ENCODE results near the gene FBXO21. TPM values are rescaled to one million over a fixed set of nuclear protein-coding genes. Genes with fewer than 3 reads are reported as not detected.
"Not testable (repeated sequence)": the region's sequence is repeated elsewhere in the genome, so short reads cannot be mapped to it uniquely, and the experiment has no call there.

FBXO21 gene
- total and polyA plus RNA-seq, 2 experiments from 2014 or later = 46.3 to 84.2 TPM

DNA sequence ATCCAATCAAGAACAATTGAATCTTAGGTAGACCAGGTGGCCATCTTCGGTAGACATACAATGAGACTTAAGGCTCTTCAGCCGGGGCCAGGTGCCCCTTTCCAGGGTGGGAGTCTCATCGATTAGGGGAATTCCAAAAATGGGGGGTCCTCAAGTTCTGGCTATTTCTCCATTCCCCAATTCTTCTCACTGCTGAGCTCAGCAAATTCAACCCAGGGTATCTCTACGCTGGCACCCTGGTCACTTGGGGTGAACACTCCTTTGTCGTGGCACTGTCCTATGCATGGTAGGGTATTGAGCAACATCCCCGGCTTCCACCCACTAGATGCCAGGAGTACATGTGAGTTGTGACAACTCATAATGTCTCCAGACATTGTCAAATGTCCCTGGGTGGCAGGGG is 34.9 kb upstream of the FBXO21 start:
- Mint-ChIP-seq H3K4me1 (0 out of 3 replicates have a peak, but pooled peaks cover 7% of the 10 kb centered on the region), H3K27ac (no peak overlapping the region)
- TF ChIP-seq CREB1 (CRISPR knock-in tag; IDR thresholded peaks at IDR 0.05; ENCODE audit: low read depth) (no peak), NANOG (IDR thresholded peaks at IDR 0.05; ENCODE audit: borderline replicate concordance) (no peak), STAT1 (IDR thresholded peaks at IDR 0.05; ENCODE audit: unreplicated experiment) (no peak), POLR2AphosphoS5 (IDR thresholded peaks at IDR 0.05; ENCODE audit: low read depth) (no peak), ZNF331 (CRISPR knock-in tag; IDR thresholded peaks at IDR 0.05; ENCODE audit: low read depth) (no peak), EZH2phosphoT487 (IDR thresholded peaks at IDR 0.05; ENCODE audit: unreplicated experiment) (no peak), JUNB (IDR thresholded peaks at IDR 0.05; ENCODE audit: unreplicated experiment) (no peak), EZH2 (IDR thresholded peaks at IDR 0.05; ENCODE audit: low read depth, unreplicated experiment) (no peak)
- TF ChIP-seq, protein P1, sequence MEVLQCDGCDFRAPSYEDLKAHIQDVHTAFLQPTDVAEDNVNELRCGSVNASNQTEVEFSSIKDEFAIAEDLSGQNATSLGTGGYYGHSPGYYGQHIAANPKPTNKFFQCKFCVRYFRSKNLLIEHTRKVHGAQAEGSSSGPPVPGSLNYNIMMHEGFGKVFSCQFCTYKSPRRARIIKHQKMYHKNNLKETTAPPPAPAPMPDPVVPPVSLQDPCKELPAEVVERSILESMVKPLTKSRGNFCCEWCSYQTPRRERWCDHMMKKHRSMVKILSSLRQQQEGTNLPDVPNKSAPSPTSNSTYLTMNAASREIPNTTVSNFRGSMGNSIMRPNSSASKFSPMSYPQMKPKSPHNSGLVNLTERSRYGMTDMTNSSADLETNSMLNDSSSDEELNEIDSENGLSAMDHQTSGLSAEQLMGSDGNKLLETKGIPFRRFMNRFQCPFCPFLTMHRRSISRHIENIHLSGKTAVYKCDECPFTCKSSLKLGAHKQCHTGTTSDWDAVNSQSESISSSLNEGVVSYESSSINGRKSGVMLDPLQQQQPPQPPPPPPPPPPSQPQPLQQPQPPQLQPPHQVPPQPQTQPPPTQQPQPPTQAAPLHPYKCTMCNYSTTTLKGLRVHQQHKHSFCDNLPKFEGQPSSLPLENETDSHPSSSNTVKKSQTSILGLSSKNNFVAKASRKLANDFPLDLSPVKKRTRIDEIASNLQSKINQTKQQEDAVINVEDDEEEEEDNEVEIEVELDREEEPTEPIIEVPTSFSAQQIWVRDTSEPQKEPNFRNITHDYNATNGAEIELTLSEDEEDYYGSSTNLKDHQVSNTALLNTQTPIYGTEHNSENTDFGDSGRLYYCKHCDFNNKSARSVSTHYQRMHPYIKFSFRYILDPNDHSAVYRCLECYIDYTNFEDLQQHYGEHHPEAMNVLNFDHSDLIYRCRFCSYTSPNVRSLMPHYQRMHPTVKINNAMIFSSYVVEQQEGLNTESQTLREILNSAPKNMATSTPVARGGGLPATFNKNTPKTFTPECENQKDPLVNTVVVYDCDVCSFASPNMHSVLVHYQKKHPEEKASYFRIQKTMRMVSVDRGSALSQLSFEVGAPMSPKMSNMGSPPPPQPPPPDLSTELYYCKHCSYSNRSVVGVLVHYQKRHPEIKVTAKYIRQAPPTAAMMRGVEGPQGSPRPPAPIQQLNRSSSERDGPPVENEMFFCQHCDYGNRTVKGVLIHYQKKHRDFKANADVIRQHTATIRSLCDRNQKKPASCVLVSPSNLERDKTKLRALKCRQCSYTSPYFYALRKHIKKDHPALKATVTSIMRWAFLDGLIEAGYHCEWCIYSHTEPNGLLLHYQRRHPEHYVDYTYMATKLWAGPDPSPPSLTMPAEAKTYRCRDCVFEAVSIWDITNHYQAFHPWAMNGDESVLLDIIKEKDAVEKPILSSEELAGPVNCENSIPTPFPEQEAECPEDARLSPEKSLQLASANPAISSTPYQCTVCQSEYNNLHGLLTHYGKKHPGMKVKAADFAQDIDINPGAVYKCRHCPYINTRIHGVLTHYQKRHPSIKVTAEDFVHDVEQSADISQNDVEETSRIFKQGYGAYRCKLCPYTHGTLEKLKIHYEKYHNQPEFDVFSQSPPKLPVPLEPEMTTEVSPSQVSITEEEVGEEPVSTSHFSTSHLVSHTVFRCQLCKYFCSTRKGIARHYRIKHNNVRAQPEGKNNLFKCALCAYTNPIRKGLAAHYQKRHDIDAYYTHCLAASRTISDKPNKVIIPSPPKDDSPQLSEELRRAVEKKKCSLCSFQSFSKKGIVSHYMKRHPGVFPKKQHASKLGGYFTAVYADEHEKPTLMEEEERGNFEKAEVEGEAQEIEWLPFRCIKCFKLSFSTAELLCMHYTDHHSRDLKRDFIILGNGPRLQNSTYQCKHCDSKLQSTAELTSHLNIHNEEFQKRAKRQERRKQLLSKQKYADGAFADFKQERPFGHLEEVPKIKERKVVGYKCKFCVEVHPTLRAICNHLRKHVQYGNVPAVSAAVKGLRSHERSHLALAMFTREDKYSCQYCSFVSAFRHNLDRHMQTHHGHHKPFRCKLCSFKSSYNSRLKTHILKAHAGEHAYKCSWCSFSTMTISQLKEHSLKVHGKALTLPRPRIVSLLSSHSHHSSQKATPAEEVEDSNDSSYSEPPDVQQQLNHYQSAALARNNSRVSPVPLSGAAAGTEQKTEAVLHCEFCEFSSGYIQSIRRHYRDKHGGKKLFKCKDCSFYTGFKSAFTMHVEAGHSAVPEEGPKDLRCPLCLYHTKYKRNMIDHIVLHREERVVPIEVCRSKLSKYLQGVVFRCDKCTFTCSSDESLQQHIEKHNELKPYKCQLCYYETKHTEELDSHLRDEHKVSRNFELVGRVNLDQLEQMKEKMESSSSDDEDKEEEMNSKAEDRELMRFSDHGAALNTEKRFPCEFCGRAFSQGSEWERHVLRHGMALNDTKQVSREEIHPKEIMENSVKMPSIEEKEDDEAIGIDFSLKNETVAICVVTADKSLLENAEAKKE (CRISPR knock-in tag; IDR thresholded peaks at IDR 0.05) = no peak
- TF ChIP-seq, protein P2, sequence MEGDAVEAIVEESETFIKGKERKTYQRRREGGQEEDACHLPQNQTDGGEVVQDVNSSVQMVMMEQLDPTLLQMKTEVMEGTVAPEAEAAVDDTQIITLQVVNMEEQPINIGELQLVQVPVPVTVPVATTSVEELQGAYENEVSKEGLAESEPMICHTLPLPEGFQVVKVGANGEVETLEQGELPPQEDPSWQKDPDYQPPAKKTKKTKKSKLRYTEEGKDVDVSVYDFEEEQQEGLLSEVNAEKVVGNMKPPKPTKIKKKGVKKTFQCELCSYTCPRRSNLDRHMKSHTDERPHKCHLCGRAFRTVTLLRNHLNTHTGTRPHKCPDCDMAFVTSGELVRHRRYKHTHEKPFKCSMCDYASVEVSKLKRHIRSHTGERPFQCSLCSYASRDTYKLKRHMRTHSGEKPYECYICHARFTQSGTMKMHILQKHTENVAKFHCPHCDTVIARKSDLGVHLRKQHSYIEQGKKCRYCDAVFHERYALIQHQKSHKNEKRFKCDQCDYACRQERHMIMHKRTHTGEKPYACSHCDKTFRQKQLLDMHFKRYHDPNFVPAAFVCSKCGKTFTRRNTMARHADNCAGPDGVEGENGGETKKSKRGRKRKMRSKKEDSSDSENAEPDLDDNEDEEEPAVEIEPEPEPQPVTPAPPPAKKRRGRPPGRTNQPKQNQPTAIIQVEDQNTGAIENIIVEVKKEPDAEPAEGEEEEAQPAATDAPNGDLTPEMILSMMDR (conservative IDR thresholded peaks at IDR 0.05; ENCODE audit: low read depth in 2 of 2) = no peak

DNA sequence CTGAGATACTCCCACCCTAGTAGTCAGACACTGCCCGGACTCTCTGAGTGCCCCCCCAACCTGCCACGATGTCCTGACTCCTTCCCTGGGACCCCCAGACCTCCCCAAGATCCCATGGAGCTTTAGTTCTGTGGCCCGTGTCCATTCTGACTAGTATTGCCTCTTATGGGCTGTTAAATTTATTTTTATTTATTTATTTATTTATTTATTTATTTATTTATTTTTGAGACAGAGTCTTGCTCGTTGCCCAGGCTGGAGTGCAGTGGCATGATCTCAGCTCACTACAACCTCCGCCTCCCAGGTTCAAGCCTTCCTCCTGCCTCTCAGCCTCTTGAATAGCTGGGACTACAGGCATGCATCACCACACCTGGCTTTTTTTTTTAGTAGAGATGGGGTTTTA is 30.7 kb upstream of the FBXO21 start:
- not testable (repeated sequence) for H3K9me3 Mint-ChIP-seq; H3K27ac ChIP-seq (ENCODE audit: low read depth); DNase-seq (ENCODE audit: low spot score); H3K27ac Mint-ChIP-seq; H3K4me3 ChIP-seq; H3K27me3 ChIP-seq (ENCODE audit: insufficient read depth); H3F3A ChIP-seq (replicated peaks; ENCODE audit: low read depth); H4K20me1 ChIP-seq (replicated peaks; ENCODE audit: insufficient read depth); H2AFZ ChIP-seq; H3K9me2 ChIP-seq (ENCODE audit: insufficient read depth); ATAC-seq; H3K4me1 Mint-ChIP-seq; H3K4me1 ChIP-seq (ENCODE audit: insufficient read depth); H3K36me3 Mint-ChIP-seq (ENCODE audit: low read depth); H3K27me3 Mint-ChIP-seq (ENCODE audit: insufficient read depth, low read depth, poor library complexity); H3K36me3 ChIP-seq (ENCODE audit: insufficient read depth); H3K4me3 Mint-ChIP-seq; H3K4me2 ChIP-seq; H3K79me2 ChIP-seq (replicated peaks; ENCODE audit: insufficient read depth)

More for the DNA sequence above, 34.9 kb upstream of the FBXO21 start:
- no peak overlapping the region for H2AFZ ChIP-seq
- no peaks in the 10 kb centered on the region for H3K9me2 ChIP-seq (ENCODE audit: insufficient read depth)
- no peaks in the 10 kb centered on the region for H3F3A ChIP-seq (replicated peaks; ENCODE audit: low read depth)
- no peaks in the 10 kb centered on the region for H3K36me3 ChIP-seq (ENCODE audit: insufficient read depth)
- H3K4me1 ChIP-seq (ENCODE audit: insufficient read depth) = no peaks in the 10 kb centered on the region
- peaks cover 4% of the 10 kb centered on the region for H3K27me3 Mint-ChIP-seq (ENCODE audit: insufficient read depth, low read depth, poor library complexity)
- H3K27me3 ChIP-seq (ENCODE audit: insufficient read depth) = no peaks in the 10 kb centered on the region
- no peak overlapping the region for H3K4me2 ChIP-seq
- H4K20me1 ChIP-seq (replicated peaks; ENCODE audit: insufficient read depth) = no peaks in the 10 kb centered on the region
- no peak overlapping the region for H3K27ac ChIP-seq (ENCODE audit: low read depth)
- H3K79me2 ChIP-seq (replicated peaks; ENCODE audit: insufficient read depth) = no peaks in the 10 kb centered on the region
- no peak overlapping the region for H3K4me3 Mint-ChIP-seq
- ATAC-seq = no peak
- DNase-seq (ENCODE audit: low spot score) = no peak
- H3K9me3 Mint-ChIP-seq = no peaks in the 10 kb centered on the region
- no peak overlapping the region for H3K4me3 ChIP-seq
- no peaks in the 10 kb centered on the region; the same call in 2 of the 3 replicates for H3K36me3 Mint-ChIP-seq (ENCODE audit: low read depth)
